HepG2 (cell line): Measurements from ENCODE around the gene LIMK2. TPM values are rescaled to one million over a fixed set of nuclear protein-coding genes. Genes with fewer than 3 reads are reported as not detected.

ENCODE experiments used
- DR1 ChIP-seq: sonication (generic); formaldehyde crosslinking; IDR thresholded peaks from 2 replicates; pipeline ENCODE4 v1.8.0; 2021; ENCODE audit warnings: mild to moderate bottlenecking, missing genetic modification reagents, inconsistent platforms
- HINFP ChIP-seq: sonication (generic); formaldehyde crosslinking; IDR thresholded peaks from 2 replicates; pipeline ENCODE4 v1.4.0; 2020; ENCODE audit warnings: low read depth, mild to moderate bottlenecking, missing genetic modification reagents
- HNRNPL ChIP-seq: fragments of 200-400 bp; formaldehyde crosslinking; IDR thresholded peaks from 2 replicates; pipeline ENCODE4 v1.6.1; 2017; ENCODE audit warnings: mild to moderate bottlenecking, low read depth, low read length
- NPAS2 ChIP-seq: sonication (generic); formaldehyde crosslinking; IDR thresholded peaks from 2 replicates; pipeline ENCODE4 v1.8.0; 2022; ENCODE audit warnings: mild to moderate bottlenecking, missing genetic modification reagents, borderline replicate concordance
- POLR2AphosphoS5 ChIP-seq: IDR thresholded peaks from 2 replicates; pipeline ENCODE4 v1.6.1; 2012; ENCODE audit warnings: low read depth, low read length
- PPARG ChIP-seq: conservative IDR thresholded peaks from 2 replicates; pipeline ENCODE4 v1.6.1; 2016; ENCODE audit warnings: missing biosample characterization, missing genetic modification reagents
- SAFB2 ChIP-seq: sonication (generic); formaldehyde crosslinking; IDR thresholded peaks from 2 replicates; pipeline ENCODE4 v1.5.1; 2020; ENCODE audit warnings: missing genetic modification reagents, low read depth, mild to moderate bottlenecking, borderline replicate concordance
- SNAI1 ChIP-seq: sonication (generic); formaldehyde crosslinking; IDR thresholded peaks from 2 replicates; pipeline ENCODE4 v1.5.0; 2020; ENCODE audit warnings: mild to moderate bottlenecking, missing genetic modification reagents, borderline replicate concordance
- TRAFD1 ChIP-seq: sonication (generic); formaldehyde crosslinking; IDR thresholded peaks from 2 replicates; pipeline ENCODE4 v1.5.1; 2020; ENCODE audit warnings: missing genetic modification reagents, mild to moderate bottlenecking, borderline replicate concordance
- USF2 ChIP-seq, 2 experiments: sonication (generic) in 1 of 2; formaldehyde crosslinking in 1 of 2; IDR thresholded peaks; 2 replicates each; pipeline versions ENCODE4 v1.5.1 to v1.6.1; 2011 to 2020; ENCODE audit warnings: borderline replicate concordance in 1 of 2, low read depth in 1 of 2, low read length in 1 of 2, mild to moderate bottlenecking in 1 of 2, missing genetic modification reagents in 1 of 2, moderate library complexity in 1 of 2
- ZBTB26 ChIP-seq: IDR thresholded peaks from 2 replicates; pipeline ENCODE4 v1.6.1; 2016; ENCODE audit warnings: missing compliant biosample characterization, missing genetic modification reagents, borderline replicate concordance
- ZBTB39 ChIP-seq: sonication (generic); formaldehyde crosslinking; IDR thresholded peaks from 2 replicates; pipeline ENCODE4 v1.5.0; 2020; ENCODE audit warnings: missing genetic modification reagents
- ZBTB43 ChIP-seq: sonication (generic); formaldehyde crosslinking; conservative IDR thresholded peaks from 2 replicates; pipeline ENCODE4 v1.4.0; 2020; ENCODE audit warnings: missing genetic modification reagents
- ZEB1 ChIP-seq: IDR thresholded peaks from 2 replicates; pipeline ENCODE4 v1.6.1; 2012; ENCODE audit warnings: mild to moderate bottlenecking, low read depth, inconsistent platforms; ENCODE audit not compliant: insufficient replicate concordance
- ZKSCAN1 ChIP-seq: fragments of 150-350 bp; IDR thresholded peaks from 2 replicates; pipeline ENCODE4 v1.6.1; 2014; ENCODE audit warnings: low read length
- ZMAT3 ChIP-seq: sonication (generic); formaldehyde crosslinking; conservative IDR thresholded peaks from 2 replicates; pipeline ENCODE4 v1.7.0; 2021; ENCODE audit warnings: missing genetic modification reagents
- ZNF652 ChIP-seq: IDR thresholded peaks from 2 replicates; pipeline ENCODE4 v1.6.1; 2016; ENCODE audit warnings: low read depth, borderline replicate concordance
- ZNF839 ChIP-seq: sonication (generic); formaldehyde crosslinking; IDR thresholded peaks from 2 replicates; pipeline ENCODE4 v1.4.0; 2020; ENCODE audit warnings: missing genetic modification reagents, mild to moderate bottlenecking, borderline replicate concordance
- polyA plus RNA-seq, 8 experiments: library from polyadenylated mRNA; depleted of rRNA in 3 of 8; stranded (reverse) in 7 of 8; unstranded in 1 of 8; fragments of >200 nt; fragmentation: Illumina TruSeq in 4 of 8; extraction: Trizol in 4 of 8; gene quantifications; 2 replicates each; pipeline versions ENCODE4 v1.2.1 to v1.2.3, GENCODE V29; 2011 to 2016; ENCODE audit warnings: low read depth in 4 of 8, missing spikeins in 1 of 8, mixed read lengths in 1 of 8; ENCODE audit not compliant: insufficient read depth in 1 of 8
- total RNA-seq, 5 experiments: library from RNA; depleted of rRNA; stranded (reverse); fragments of >200 nt; fragmentation: Illumina TruSeq; extraction: Trizol; gene quantifications; 2 replicates each; pipeline ENCODE4 v1.2.3, GENCODE V29; 2016; ENCODE audit warnings: low read depth in 1 of 5

Gene LIMK2
- total and polyA plus RNA-seq, 2 of the 13 experiments (the other 11 are each of a cell fraction or from before 2014, with no cell fraction given), result 20.9 to 29.8 TPM

GRCh38 chr22:31223786-31224191 is 11.7 kb downstream of the LIMK2 start (continued):
- TF ChIP-seq ZNF652 (CRISPR knock-in tag) (peak; percentile 51; the same call in 1 of the 2 replicates), SNAI1 (CRISPR knock-in tag) (no peak), HNRNPL (no peak), PPARG (CRISPR knock-in tag) (0 out of 2 replicates have a peak, but pooled peaks have one; percentile 34), ZBTB39 (no peak), DR1 (CRISPR knock-in tag) (no peak), ZKSCAN1 (no peak), USF2 (IDR thresholded peaks at IDR 0.05; ENCODE audit: low read depth, low read length) (no peak), USF2 (CRISPR knock-in tag; IDR thresholded peaks at IDR 0.05; ENCODE audit: borderline replicate concordance) (no peak), NPAS2 (no peak), TRAFD1 (CRISPR knock-in tag) (no peak), ZMAT3 (CRISPR knock-in tag) (no peak), SAFB2 (CRISPR knock-in tag) (no peak), ZEB1 (no peak), POLR2AphosphoS5 (no peak), ZBTB26 (peak; percentile 100), HINFP (0 out of 2 replicates have a peak, but pooled peaks have one; percentile 55), ZNF839 (CRISPR knock-in tag) (no peak), ZBTB43 (peak; percentile 55; the same call in 1 of the 2 replicates)
